GM12892 (cell line): Measurements from ENCODE around the gene ROBO3.

Source experiments
- POLR2A ChIP-seq: IDR thresholded peaks from 2 replicates; pipeline ENCODE4 v1.6.1; 2011; ENCODE audit warnings: low read depth, low read length, control low read depth
- POLR2AphosphoS5 ChIP-seq: IDR thresholded peaks from 2 replicates; pipeline ENCODE4 v1.6.1; 2011; ENCODE audit warnings: low read depth, low read length, control low read depth

- no peak for TF ChIP-seq POLR2A
- no peak for TF ChIP-seq POLR2AphosphoS5
These were observed 43.1 kb upstream of the ROBO3 start for GRCh38 chr11:124821995-124822730.
